Measurements from ENCODE around the gene IL4R. TPM values are rescaled to one million over a fixed set of nuclear protein-coding genes. Genes with fewer than 3 reads are reported as not detected.

The IL4R gene
- total RNA-seq, 1 donor from 2014 or later: 9.6 TPM

DNA sequence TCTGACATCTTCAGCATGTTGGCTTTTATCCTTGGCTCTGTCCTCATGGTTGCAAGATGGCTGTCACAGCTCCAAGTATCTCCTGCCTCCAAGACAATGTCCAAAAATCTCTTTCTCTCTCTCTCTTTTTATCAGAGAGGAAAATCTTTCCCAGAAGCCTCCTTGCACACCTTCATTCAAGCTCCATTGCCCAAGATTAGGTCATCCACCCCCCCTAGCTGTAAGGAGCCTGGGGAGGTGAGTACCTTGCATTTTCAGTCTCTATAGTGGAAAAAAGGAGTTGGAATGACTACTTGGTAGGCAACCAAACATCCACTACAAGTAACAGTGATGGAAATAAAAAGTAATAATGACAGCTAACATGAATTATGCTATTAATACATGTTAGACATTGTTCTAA lies 23.2 kb upstream of the IL4R start:
- Histone ChIP-seq H3K9ac (no peak overlapping the region), H3K4me1 (no peaks in the 10 kb centered on the region), H3K4me2 (no peak overlapping the region), H3K79me2 (ENCODE audit: low read depth) (no peaks in the 10 kb centered on the region), H4K20me1 (ENCODE audit: low read depth) (no peaks in the 10 kb centered on the region), H3K4me3 (no peak overlapping the region), H3K9me3 (ENCODE audit: low read depth) (no peaks in the 10 kb centered on the region), H3F3A (ENCODE audit: low read depth) (peaks cover 7% of the 10 kb centered on the region), H3K36me3 (no peaks in the 10 kb centered on the region), H3K27ac (no peak overlapping the region), H3K27me3 (no peaks in the 10 kb centered on the region), H2AFZ (replicated peaks) (no peak overlapping the region)
- peaks cover 3% of the 10 kb centered on the region for H3K9me3 Mint-ChIP-seq
- H3K27ac Mint-ChIP-seq: no peak overlapping the region
- TF ChIP-seq, protein P1, sequence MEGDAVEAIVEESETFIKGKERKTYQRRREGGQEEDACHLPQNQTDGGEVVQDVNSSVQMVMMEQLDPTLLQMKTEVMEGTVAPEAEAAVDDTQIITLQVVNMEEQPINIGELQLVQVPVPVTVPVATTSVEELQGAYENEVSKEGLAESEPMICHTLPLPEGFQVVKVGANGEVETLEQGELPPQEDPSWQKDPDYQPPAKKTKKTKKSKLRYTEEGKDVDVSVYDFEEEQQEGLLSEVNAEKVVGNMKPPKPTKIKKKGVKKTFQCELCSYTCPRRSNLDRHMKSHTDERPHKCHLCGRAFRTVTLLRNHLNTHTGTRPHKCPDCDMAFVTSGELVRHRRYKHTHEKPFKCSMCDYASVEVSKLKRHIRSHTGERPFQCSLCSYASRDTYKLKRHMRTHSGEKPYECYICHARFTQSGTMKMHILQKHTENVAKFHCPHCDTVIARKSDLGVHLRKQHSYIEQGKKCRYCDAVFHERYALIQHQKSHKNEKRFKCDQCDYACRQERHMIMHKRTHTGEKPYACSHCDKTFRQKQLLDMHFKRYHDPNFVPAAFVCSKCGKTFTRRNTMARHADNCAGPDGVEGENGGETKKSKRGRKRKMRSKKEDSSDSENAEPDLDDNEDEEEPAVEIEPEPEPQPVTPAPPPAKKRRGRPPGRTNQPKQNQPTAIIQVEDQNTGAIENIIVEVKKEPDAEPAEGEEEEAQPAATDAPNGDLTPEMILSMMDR (IDR thresholded peaks at IDR 0.05): no peak
- TF ChIP-seq EZH2phosphoT487 (IDR thresholded peaks at IDR 0.05) (no peak), EZH2 (IDR thresholded peaks at IDR 0.05) (no peak)
- H3K4me3 Mint-ChIP-seq: no peak overlapping the region
- H3K36me3 Mint-ChIP-seq: no peaks in the 10 kb centered on the region
- H3K4me1 Mint-ChIP-seq: peaks cover 8% of the 10 kb centered on the region
- peaks cover 5% of the 10 kb centered on the region for H3K27me3 Mint-ChIP-seq (ENCODE audit: insufficient read depth, low read depth)
- DNase-seq (ENCODE audit: low spot score): no peak

DNA sequence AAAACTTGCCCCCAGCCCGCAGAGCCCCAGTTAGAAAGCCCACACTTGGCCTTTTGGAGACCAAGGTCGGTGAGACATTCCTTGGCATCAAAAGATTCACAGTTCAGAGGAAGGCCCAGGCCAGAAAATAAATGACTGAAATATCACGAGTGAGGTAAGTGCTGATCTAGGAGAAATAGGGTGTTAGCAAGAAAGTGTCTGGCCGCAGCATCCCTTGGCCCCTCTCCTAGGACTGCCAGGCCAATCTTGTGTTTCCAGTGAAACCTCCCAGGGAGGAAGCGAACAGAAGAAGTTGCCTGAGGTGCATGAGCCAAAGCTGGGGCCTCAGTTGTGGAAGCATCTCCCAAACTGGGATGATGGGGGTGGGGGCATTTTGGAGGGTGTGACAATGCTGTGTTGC lies 22.7 kb upstream of the IL4R start:
- H3K4me2 ChIP-seq: no peak overlapping the region
- no peaks in the 10 kb centered on the region for H3K9me3 ChIP-seq (ENCODE audit: low read depth)
- H3K4me1 Mint-ChIP-seq: peaks cover 5% of the 10 kb centered on the region
- H2AFZ ChIP-seq (replicated peaks): no peak overlapping the region
- peaks cover 7% of the 10 kb centered on the region for H3F3A ChIP-seq (ENCODE audit: low read depth)
- no peaks in the 10 kb centered on the region for H3K36me3 ChIP-seq
- H3K36me3 Mint-ChIP-seq: no peaks in the 10 kb centered on the region
- no peak overlapping the region for H3K27ac ChIP-seq
- TF ChIP-seq, protein P1 (IDR thresholded peaks at IDR 0.05): no peak
- TF ChIP-seq EZH2phosphoT487 (IDR thresholded peaks at IDR 0.05) (no peak), EZH2 (IDR thresholded peaks at IDR 0.05) (no peak)
- no peaks in the 10 kb centered on the region for H4K20me1 ChIP-seq (ENCODE audit: low read depth)
- no peaks in the 10 kb centered on the region for H3K4me1 ChIP-seq
- H3K27ac Mint-ChIP-seq: no peak overlapping the region
- no peak for DNase-seq (ENCODE audit: low spot score)
- H3K79me2 ChIP-seq (ENCODE audit: low read depth): no peaks in the 10 kb centered on the region
- no peaks in the 10 kb centered on the region for H3K27me3 ChIP-seq
- H3K4me3 ChIP-seq: no peak overlapping the region
- peaks cover 2% of the 10 kb centered on the region for H3K27me3 Mint-ChIP-seq (ENCODE audit: insufficient read depth, low read depth)
- H3K4me3 Mint-ChIP-seq: no peak overlapping the region
- H3K9me3 Mint-ChIP-seq: peaks cover 3% of the 10 kb centered on the region
- H3K9ac ChIP-seq: no peak overlapping the region

DNA sequence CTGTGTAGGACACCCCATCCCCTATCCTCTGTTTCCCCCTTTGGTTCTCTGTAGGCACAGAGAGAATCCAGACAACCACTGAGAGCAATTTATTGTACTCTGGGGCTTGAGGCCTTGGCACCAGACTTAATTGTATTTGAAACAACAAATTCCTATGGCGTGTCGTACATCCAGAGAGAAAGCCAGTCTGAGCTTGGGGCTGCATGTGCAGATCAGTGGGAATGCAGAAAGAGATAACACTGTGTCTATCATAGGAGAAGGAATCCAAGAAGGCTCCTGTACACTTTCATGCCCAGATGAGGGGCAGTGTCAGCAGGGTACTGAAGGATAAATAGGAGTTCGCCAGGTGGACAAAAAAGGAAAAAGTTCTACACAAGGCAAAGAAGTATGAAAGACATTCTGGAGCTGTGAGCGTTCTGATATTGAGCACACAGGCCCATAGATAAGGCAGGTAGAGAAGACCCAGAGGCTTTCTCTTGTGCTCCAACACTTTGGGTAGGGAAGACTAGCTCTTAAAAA lies 22.0 kb upstream of the IL4R start:
- no peaks in the 10 kb centered on the region for H3K36me3 Mint-ChIP-seq
- no peaks in the 10 kb centered on the region for H3K4me1 ChIP-seq
- H3K4me2 ChIP-seq: no peak overlapping the region

More for the DNA sequence above, 22.0 kb upstream of the IL4R start:
- no peak overlapping the region for H3K9ac ChIP-seq
- no peak overlapping the region for H3K27ac Mint-ChIP-seq
- H3K4me3 Mint-ChIP-seq: no peak overlapping the region
- H4K20me1 ChIP-seq (ENCODE audit: low read depth): no peaks in the 10 kb centered on the region
- H3K9me3 Mint-ChIP-seq: peaks cover 3% of the 10 kb centered on the region
- H3K4me1 Mint-ChIP-seq: no peaks in the 10 kb centered on the region
- peaks cover 7% of the 10 kb centered on the region for H3F3A ChIP-seq (ENCODE audit: low read depth)
- no peaks in the 10 kb centered on the region for H3K27me3 ChIP-seq
- H3K79me2 ChIP-seq (ENCODE audit: low read depth): no peaks in the 10 kb centered on the region
- no peak overlapping the region for H3K27ac ChIP-seq
- no peak overlapping the region for H3K4me3 ChIP-seq
- no peak overlapping the region for H2AFZ ChIP-seq (replicated peaks)
- no peaks in the 10 kb centered on the region for H3K9me3 ChIP-seq (ENCODE audit: low read depth)
- no peak for DNase-seq (ENCODE audit: low spot score)
- H3K36me3 ChIP-seq: no peaks in the 10 kb centered on the region
- TF ChIP-seq EZH2phosphoT487 (IDR thresholded peaks at IDR 0.05) (no peak), EZH2 (IDR thresholded peaks at IDR 0.05) (no peak)
- TF ChIP-seq, protein P1 (IDR thresholded peaks at IDR 0.05): no peak
- peaks cover 2% of the 10 kb centered on the region for H3K27me3 Mint-ChIP-seq (ENCODE audit: insufficient read depth, low read depth)
